Colonic mucosa (tissue), 4 donors: ENCODE measurements around the gene GFI1B. TPM values are rescaled to one million over a fixed set of nuclear protein-coding genes. Genes with fewer than 3 reads are reported as not detected.

Experiments used
- DNase-seq: peaks from one replicate; pipeline ENCODE4 v3.0.0-alpha.2; 2020
- H3K27ac ChIP-seq: fragments of 200-600 bp; one replicate; pipeline ENCODE4 v1.8.0; 2021
- H3K27me3 ChIP-seq: fragments of 200-600 bp; one replicate; pipeline ENCODE4 v1.8.0; 2021
- H3K36me3 ChIP-seq: fragments of 200-600 bp; one replicate; pipeline ENCODE4 v1.8.0; 2021
- H3K4me1 ChIP-seq: fragments of 200-600 bp; one replicate; pipeline ENCODE4 v1.8.0; 2021; ENCODE audit warnings: mild to moderate bottlenecking
- H3K4me3 ChIP-seq: fragments of 200-600 bp; one replicate; pipeline ENCODE4 v1.8.0; 2021
- H3K9ac ChIP-seq, 2 donors: one replicate each; pipeline ENCODE4 v1.7.0; 2013; ENCODE audit warnings: control low read depth in 2 of 2, low read depth in 2 of 2, low read length in 2 of 2
- H3K9me3 ChIP-seq: fragments of 200-600 bp; one replicate; pipeline ENCODE4 v1.8.0; 2021
- CTCF ChIP-seq: fragments of 200-600 bp; IDR thresholded peaks from one replicate; pipeline ENCODE4 v1.8.0; 2022; ENCODE audit warnings: antibody characterized with exemption, mild to moderate bottlenecking
- intact Hi-C: fragments of 100-400 bp; cut with DNase I; formaldehyde crosslinking; loops from one replicate; pipeline ENCODE4 v1.14.1; 2022
- total RNA-seq, 2 donors: library from RNA; stranded (reverse); fragmentation: NEBNext Ultra II Directional in 1 of 2; extraction: Animal tissue kit (Norgen Biotek cat#: 25700) in 1 of 2; gene quantifications; one replicate each; pipeline ENCODE4 v1.2.1, GENCODE V29; 2021
- donor health status: healthy.
- donor health status: DM: no; HTN: no; CAD: no.
- donor health status: DM: no; HTN: no; CAD: no.

GFI1B gene
- total RNA-seq, 2 donors from 2014 or later = 1.1 to 1.3 TPM

- intact Hi-C loops = no loop called here
- DNase-seq = no peak
- peaks cover 3% of the 10 kb centered on the region for H3K27me3 ChIP-seq
Observed at GRCh38 chr9:132991351-132992300, 13.1 kb downstream of the GFI1B start.

GRCh38 chr9:132993511-132993939, 15.0 kb downstream of the GFI1B start:
- Histone ChIP-seq H3K27me3 (peaks cover 3% of the 10 kb centered on the region), H3K36me3 (no peaks in the 10 kb centered on the region), H3K9me3 (no peaks in the 10 kb centered on the region), H3K4me3 (no peak overlapping the region), H3K4me1 (no peaks in the 10 kb centered on the region), H3K27ac (no peak overlapping the region), H3K9ac (no peak overlapping the region)
- intact Hi-C loops = no loop called here
- no peak for TF ChIP-seq CTCF
- DNase-seq = no peak

More at GRCh38 chr9:132991351-132992300, 13.1 kb downstream of the GFI1B start:
- no peak overlapping the region for H3K4me3 ChIP-seq
- no peak overlapping the region for H3K27ac ChIP-seq
- H3K9me3 ChIP-seq = no peaks in the 10 kb centered on the region
- no peaks in the 10 kb centered on the region for H3K4me1 ChIP-seq
- H3K9ac ChIP-seq = no peak overlapping the region
- no peaks in the 10 kb centered on the region for H3K36me3 ChIP-seq
- TF ChIP-seq CTCF = no peak

- H3K4me3 ChIP-seq = no peak overlapping the region
- H3K36me3 ChIP-seq = no peaks in the 10 kb centered on the region
- peak; percentile 36 for DNase-seq
- no peak overlapping the region for H3K9ac ChIP-seq
- H3K27ac ChIP-seq = no peak overlapping the region
- H3K9me3 ChIP-seq = no peaks in the 10 kb centered on the region
- no peaks in the 10 kb centered on the region for H3K4me1 ChIP-seq
- intact Hi-C loops = no loop called here
- no peak for TF ChIP-seq CTCF
- peaks cover 3% of the 10 kb centered on the region for H3K27me3 ChIP-seq
Observed at GRCh38 chr9:132994410-132995120, 16.1 kb downstream of the GFI1B start.

- TF ChIP-seq CTCF = no peak
- no peak for DNase-seq
- Histone ChIP-seq H3K4me1 (no peaks in the 10 kb centered on the region), H3K27ac (no peak overlapping the region), H3K4me3 (no peak overlapping the region), H3K9me3 (no peaks in the 10 kb centered on the region), H3K27me3 (peaks cover 3% of the 10 kb centered on the region), H3K36me3 (no peaks in the 10 kb centered on the region), H3K9ac (no peak overlapping the region)
- intact Hi-C loops = no loop called here
Observed at GRCh38 chr9:132995121-132995420, 16.6 kb downstream of the GFI1B start.

- no peak for DNase-seq
- no peak for TF ChIP-seq CTCF
- no peak overlapping the region for H3K4me3 ChIP-seq
- H3K4me1 ChIP-seq = no peaks in the 10 kb centered on the region
- H3K27me3 ChIP-seq = no peaks in the 10 kb centered on the region
- H3K36me3 ChIP-seq = no peaks in the 10 kb centered on the region
- no peaks in the 10 kb centered on the region for H3K9me3 ChIP-seq
- H3K27ac ChIP-seq = no peak overlapping the region
- intact Hi-C loops = no loop called here
- H3K9ac ChIP-seq = no peak overlapping the region
Observed at GRCh38 chr9:132995879-132996278, 17.4 kb downstream of the GFI1B start.
